OCI-LY7 (cell line): Measurements from ENCODE around the gene RIPK4.

Source experiments
- CTCF ChIP-seq: fragments of 200-600 bp; sonication (generic); conservative IDR thresholded peaks from 2 replicates; pipeline ENCODE4 v1.5.1; 2014; ENCODE audit warnings: mild to moderate bottlenecking, antibody characterized with exemption, low read length, moderate library complexity, mixed read lengths
- EZH2phosphoT487 ChIP-seq: fragments of 200-600 bp; sonication (generic); IDR thresholded peaks from 2 replicates; pipeline ENCODE4 v1.6.1; 2018; ENCODE audit warnings: low read depth, borderline replicate concordance, mild to moderate bottlenecking, mixed run types, antibody characterized with exemption, low read length, moderate library complexity, mixed read lengths

GRCh38 chr21:41729701-41730366 lies 37.0 kb downstream of the RIPK4 start:
- no peak for TF ChIP-seq CTCF
- no peak for TF ChIP-seq EZH2phosphoT487
